Cerebellar cortex (tissue), 1 donor: Measurements from ENCODE around the gene DVL1.
"Not testable (repeated sequence)": the region's sequence is repeated elsewhere in the genome, so short reads cannot be mapped to it uniquely, and the experiment has no call there.

Experiments used
- DNase-seq: peaks from one replicate; pipeline ENCODE4 v3.0.0-alpha.2; 2015; ENCODE audit warnings: low spot score

DVL1 gene

GRCh38 chr1:1373051-1373814, 24.0 kb upstream of the DVL1 start:
- no peak for DNase-seq

GRCh38 chr1:1371746-1372711, 22.8 kb upstream of the DVL1 start:
- DNase-seq, result peak; percentile 50

- no peak for DNase-seq
These were observed 22.1 kb upstream of the DVL1 start for GRCh38 chr1:1371364-1371745.

DNA sequence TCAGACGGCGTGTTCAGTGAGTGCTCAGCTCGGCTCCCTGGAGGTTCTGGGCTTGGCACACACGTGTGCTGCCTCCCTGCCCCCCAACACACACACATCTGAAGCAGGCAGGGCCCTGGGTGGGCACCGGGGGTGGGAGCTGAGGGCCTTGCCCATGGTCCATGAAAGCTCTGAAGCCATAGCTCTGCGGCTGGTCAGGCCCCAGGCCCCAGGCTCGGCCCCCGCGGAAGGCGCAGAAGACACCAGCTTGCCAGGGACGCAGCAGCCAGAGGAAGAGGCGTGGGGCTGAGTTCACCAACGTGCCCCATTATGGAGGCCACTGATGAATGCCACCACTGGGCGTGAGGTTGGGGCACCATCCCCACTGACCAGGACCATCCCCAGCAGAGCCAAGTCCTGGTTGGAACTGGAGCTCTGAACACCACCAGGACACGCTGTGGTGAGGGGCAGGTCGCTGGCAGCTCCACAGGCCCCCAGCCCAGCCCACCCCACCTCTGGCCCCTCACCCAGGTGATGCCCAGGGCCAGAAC, 21.6 kb upstream of the DVL1 start:
- no peak for DNase-seq

- DNase-seq, result not testable (repeated sequence)
These were observed 20.9 kb upstream of the DVL1 start for GRCh38 chr1:1370094-1370493.

DNA sequence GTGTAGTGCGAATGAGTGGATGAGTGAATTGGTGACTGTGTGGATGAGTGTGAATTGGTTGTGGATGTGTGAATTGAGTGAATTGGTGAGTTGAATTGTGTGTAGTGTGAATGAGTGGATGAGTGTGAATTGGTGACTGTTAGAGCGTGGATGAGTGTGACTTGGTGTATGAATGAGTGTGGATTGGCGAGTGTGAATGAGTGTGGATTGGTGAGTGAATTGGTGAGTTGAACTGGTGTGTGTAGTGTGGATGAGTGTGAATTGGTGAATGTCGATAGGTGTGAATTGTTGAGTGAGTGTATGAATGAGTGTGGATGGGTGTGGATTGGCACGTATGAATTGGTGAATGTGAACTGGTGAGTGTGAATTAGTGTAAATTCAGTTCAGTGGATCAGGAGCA, 18.1 kb upstream of the DVL1 start:
- DNase-seq, result no peak

GRCh38 chr1:1366699-1367066, 17.5 kb upstream of the DVL1 start:
- DNase-seq, result no peak

GRCh38 chr1:1365875-1366698, 16.9 kb upstream of the DVL1 start:
- no peak for DNase-seq

DNA sequence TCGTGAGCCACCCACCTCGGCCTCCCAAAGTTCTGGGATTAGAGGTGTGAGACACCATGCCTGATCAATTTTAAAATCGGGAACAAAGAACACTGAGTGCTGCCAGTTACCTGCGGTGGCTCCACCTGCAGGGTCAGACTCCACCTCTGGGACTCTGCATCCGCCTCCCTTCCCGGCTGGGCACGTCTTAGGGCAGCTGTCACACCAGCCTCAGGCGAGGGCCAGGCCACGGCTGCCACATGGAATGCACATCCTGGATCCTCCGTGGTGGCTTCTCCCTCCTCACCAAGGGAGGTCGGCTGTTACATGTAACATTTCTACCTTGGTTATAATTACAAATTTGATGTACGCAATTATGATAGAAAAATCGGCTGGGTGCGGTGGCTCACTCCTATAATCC, 15.0 kb upstream of the DVL1 start:
- no peak for DNase-seq

GRCh38 chr1:1361982-1362423, 12.8 kb upstream of the DVL1 start:
- DNase-seq, result no peak

DNA sequence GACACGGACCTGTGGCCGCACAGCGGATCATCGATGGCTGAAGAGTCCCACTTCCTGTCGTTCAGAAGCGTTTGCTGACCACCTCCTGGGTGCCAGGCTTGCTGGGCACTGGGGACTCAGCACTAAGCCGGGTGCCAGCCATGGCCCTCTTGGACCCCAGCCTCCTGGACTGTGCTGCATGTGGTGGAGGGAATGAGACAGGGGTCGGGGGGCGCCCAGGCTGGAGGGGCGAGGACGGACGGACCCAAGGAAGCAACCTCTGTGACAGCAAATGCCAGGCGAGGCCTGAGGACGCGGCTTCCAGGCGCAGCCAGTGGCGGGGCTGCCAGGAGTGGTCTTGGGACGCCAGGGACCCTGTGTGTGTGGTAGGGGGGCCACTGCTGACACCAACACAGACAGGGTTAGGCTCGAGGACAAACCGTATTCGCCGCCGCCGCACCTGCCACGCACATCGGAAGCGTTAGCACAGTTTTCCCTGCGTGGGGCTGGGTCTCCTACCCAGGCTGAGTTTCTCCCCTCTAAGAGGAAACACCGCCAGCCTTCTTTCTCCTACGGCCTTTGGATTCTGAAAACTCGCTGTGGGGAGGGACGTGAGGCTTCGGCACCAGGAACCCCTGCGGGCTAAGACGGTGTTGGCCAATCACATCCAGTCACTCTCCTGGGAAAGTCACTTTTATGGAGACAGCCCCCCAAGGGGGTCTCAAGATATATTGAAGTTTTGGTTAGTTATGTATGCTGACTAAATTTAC, 12.2 kb upstream of the DVL1 start:
- DNase-seq, result no peak

GRCh38 chr1:1360506-1361169, 11.4 kb upstream of the DVL1 start:
- no peak for DNase-seq

GRCh38 chr1:1359664-1360468, 10.6 kb upstream of the DVL1 start:
- DNase-seq, result no peak

DNA sequence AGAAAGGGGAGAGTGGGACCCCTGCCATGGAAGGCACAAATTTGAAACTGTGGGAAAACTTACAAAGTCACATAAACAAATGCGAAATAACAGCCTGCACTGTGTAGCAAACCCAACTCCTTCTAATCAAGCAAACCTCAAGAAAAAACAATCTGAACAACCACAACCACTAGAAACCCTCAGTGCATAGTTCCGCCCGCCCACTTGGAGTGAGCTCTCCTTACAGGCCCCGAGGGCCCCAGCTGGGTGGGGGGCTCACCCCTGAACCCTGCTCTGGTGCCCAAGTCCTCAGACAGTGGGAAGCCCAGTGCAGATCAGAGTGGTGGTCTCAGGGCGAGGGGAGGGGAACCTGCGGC, 10.1 kb upstream of the DVL1 start:
- DNase-seq, result no peak

DNA sequence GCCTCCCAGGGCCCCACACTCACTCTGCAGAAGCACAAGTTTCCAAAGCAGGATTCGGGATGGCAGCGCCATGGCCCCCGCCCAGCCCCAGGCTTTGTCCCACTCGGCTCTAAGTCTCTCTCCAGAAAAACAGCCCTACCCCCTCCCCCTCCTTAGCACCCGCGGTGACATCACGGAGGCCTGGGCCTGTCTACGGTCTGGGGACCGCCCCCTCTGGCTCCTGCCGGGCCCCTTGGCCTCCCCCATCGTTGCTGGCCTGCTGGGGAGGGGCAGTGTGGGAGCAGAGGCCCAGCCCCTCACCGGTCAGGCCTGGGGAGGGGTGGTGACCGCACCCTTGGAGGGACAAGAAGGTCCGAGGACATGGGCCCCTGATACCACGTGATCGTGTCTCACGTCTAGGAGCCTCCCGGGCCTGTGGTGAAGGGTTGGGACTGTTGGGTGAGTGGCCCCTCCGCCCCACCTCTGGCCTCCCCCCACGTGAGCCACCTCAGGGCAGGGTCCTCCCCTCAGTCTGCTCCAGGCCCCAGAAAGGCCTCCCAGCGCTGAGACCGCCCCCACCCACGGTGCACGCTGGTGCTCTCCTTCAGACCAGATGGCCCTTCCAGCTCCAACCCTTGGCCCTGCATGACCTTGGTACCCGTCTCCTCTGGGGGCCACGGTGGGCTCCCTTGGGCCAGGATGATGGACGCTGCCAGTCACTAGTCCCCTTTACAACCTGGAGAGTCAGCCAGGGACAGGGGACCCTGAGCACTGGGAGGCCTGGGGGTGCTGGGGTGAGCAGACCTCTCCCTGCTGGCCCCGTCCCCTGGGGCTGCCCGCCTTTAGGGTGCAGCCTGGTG, 9.4 kb upstream of the DVL1 start, which contains the start of gene MXRA8:
TSS of gene MXRA8 (minus strand) at position 123 of the 839 bp plus-strand sequence. CDS start at position 72, 51 bp downstream.
- no peak for DNase-seq

DNA sequence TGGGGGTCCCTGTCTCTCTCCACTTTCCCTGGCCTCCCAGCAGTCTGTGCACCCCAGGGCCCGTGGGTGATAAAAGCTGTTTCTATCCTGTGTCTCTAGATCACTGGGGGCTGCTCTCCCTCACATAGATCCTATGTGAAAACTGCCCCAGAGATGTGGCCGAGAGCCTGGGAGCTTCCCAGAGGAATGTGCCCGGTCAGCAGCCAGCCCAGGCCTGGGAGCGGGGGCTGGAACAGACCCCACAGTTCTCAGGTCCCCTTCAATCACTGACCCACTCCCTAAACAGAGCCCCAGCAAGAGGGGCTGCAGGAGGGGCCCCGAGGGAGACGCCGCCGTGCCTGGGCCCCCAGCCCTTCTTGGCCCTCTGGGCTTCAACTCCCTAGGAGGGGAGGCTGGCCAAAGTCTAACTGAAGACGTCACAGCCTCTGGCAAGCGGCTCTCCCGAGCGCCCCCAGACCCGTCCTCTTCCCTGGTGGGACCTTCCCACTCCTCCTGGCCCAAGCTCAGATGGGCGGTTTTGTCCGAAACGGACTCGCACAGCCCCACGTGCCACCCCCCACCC, 8.7 kb upstream of the DVL1 start:
- DNase-seq, result no peak

GRCh38 chr1:1356796-1357401, 7.7 kb upstream of the DVL1 start:
- DNase-seq, result no peak

- no peak for DNase-seq
These were observed 7.1 kb upstream of the DVL1 start for GRCh38 chr1:1356166-1356795.
